MCF 10A (cell line): ENCODE measurements around the gene E2F1. TPM values are rescaled to one million over a fixed set of nuclear protein-coding genes. Genes with fewer than 3 reads are reported as not detected.

Source experiments
- BruUV-seq: library from RNA; stranded (reverse); fragments of 400-500 nt; replicated peaks from 2 replicates; lab custom pipeline; 2021; lab: Mats Ljungman, UMichigan
- CTCF ChIA-PET: fragments of 300-600 bp; sonication (Branson Sonifier 250); formaldehyde crosslinking; extraction: SDS; loops from one replicate; lab custom pipeline; 2021; ENCODE audit warnings: antibody characterized with exemption, inconsistent platforms; lab: Yijun Ruan, JAX
- POLR2A ChIA-PET: fragments of 300-600, 350-650 bp; sonication (Branson Sonifier 250); formaldehyde crosslinking; extraction: SDS; loops from one replicate; lab custom pipeline; 2020; ENCODE audit warnings: antibody characterized with exemption, inconsistent platforms; lab: Yijun Ruan, JAX
- DNase-seq: peaks from one replicate; pipeline ENCODE4 v3.0.0-alpha.2; 2018; ENCODE audit not compliant: unreplicated experiment
- H3K27ac Mint-ChIP-seq: one replicate; pipeline ENCODE4 v1.8.0; 2022; ENCODE audit warnings: mild to moderate bottlenecking, low read depth, mixed read lengths; ENCODE audit not compliant: unreplicated experiment
- H3K27me3 Mint-ChIP-seq: one replicate; pipeline ENCODE4 v1.8.0; 2022; ENCODE audit warnings: mixed read lengths; ENCODE audit not compliant: insufficient read depth, unreplicated experiment
- H3K36me3 Mint-ChIP-seq: one replicate; pipeline ENCODE4 v1.8.0; 2022; ENCODE audit warnings: mild to moderate bottlenecking, moderate library complexity, mixed read lengths; ENCODE audit not compliant: insufficient read depth, unreplicated experiment
- H3K4me1 Mint-ChIP-seq: one replicate; pipeline ENCODE4 v1.8.0; 2022; ENCODE audit warnings: mixed read lengths; ENCODE audit not compliant: insufficient read depth, unreplicated experiment
- H3K4me3 Mint-ChIP-seq: one replicate; pipeline ENCODE4 v1.8.0; 2022; ENCODE audit warnings: mild to moderate bottlenecking, moderate library complexity, mixed read lengths; ENCODE audit not compliant: unreplicated experiment
- H3K9me3 Mint-ChIP-seq: one replicate; pipeline ENCODE4 v1.8.0; 2022; ENCODE audit warnings: mixed read lengths; ENCODE audit not compliant: unreplicated experiment
- CTCF ChIP-seq: fragments of 200-600 bp; IDR thresholded peaks from one replicate; pipeline ENCODE4 v1.8.0; 2022; ENCODE audit warnings: antibody characterized with exemption, mild to moderate bottlenecking; ENCODE audit not compliant: unreplicated experiment
- intact Hi-C: fragments of 100-400 bp; cut with micrococcal nuclease; formaldehyde crosslinking; loops from 2 replicates; pipeline ENCODE4 v1.14.1; 2022
- total RNA-seq: library from RNA; stranded (reverse); gene quantifications from 2 replicates; pipeline ENCODE4 v1.2.3, GENCODE V29; 2022

Gene E2F1
- total RNA-seq, 1 experiment from 2014 or later, result 3.7 TPM

- ChIA-PET POLR2A (no interaction called here), CTCF (interaction anchor here (0.6 kb wide), 1 partner anchor 205 kb away, joined by 3 read pairs; no protein-coding TSS in a partner anchor)
- TF ChIP-seq CTCF, result no peak
- H3K9me3 Mint-ChIP-seq, result no peaks in the 10 kb centered on the region
- intact Hi-C loops, result no loop called here
- H3K36me3 Mint-ChIP-seq, result peaks cover 1% of the 10 kb centered on the region
- BruUV-seq, result no TSS peak
- peaks cover 6% of the 10 kb centered on the region for H3K4me1 Mint-ChIP-seq
- H3K4me3 Mint-ChIP-seq, result no peak overlapping the region
- no peak overlapping the region for H3K27ac Mint-ChIP-seq
- no peak for DNase-seq
- no peaks in the 10 kb centered on the region for H3K27me3 Mint-ChIP-seq
Observed at GRCh38 chr20:33660035-33660684, 26.0 kb downstream of the E2F1 start.

GRCh38 chr20:33659341-33660034 is 26.7 kb downstream of the E2F1 start:
- Mint-ChIP-seq H3K36me3 (peaks cover 7% of the 10 kb centered on the region), H3K4me3 (no peak overlapping the region), H3K4me1 (peaks cover 2% of the 10 kb centered on the region), H3K9me3 (no peaks in the 10 kb centered on the region), H3K27me3 (no peaks in the 10 kb centered on the region), H3K27ac (no peak overlapping the region)
- BruUV-seq, result no TSS peak
- no peak for TF ChIP-seq CTCF
- intact Hi-C loops, result no loop called here
- POLR2A ChIA-PET, result no interaction called here
- CTCF ChIA-PET, result interaction anchor here (0.6 kb wide), 1 partner anchor 204 kb away, joined by 3 read pairs; no protein-coding TSS in a partner anchor
- no peak for DNase-seq

- POLR2A ChIA-PET, result no interaction called here
- H3K4me3 Mint-ChIP-seq, result no peak overlapping the region
- no peaks in the 10 kb centered on the region for H3K27me3 Mint-ChIP-seq
- intact Hi-C loops, result no loop called here
- CTCF ChIA-PET, result no interaction called here
- no peak overlapping the region for H3K27ac Mint-ChIP-seq
- H3K36me3 Mint-ChIP-seq, result peaks cover 11% of the 10 kb centered on the region
- no peaks in the 10 kb centered on the region for H3K9me3 Mint-ChIP-seq
- no peaks in the 10 kb centered on the region for H3K4me1 Mint-ChIP-seq
- no peak for TF ChIP-seq CTCF
- BruUV-seq, result no TSS peak
- no peak for DNase-seq
Observed at GRCh38 chr20:33658929-33659328, 27.3 kb downstream of the E2F1 start.

GRCh38 chr20:33658510-33658909 is 27.7 kb downstream of the E2F1 start:
- no peaks in the 10 kb centered on the region for H3K9me3 Mint-ChIP-seq
- no peaks in the 10 kb centered on the region for H3K27me3 Mint-ChIP-seq
- intact Hi-C loops, result no loop called here
- BruUV-seq, result no TSS peak
- H3K4me1 Mint-ChIP-seq, result no peaks in the 10 kb centered on the region
- no peak for TF ChIP-seq CTCF
- ChIA-PET POLR2A (no interaction called here), CTCF (no interaction called here)
- H3K27ac Mint-ChIP-seq, result no peak overlapping the region
- DNase-seq, result no peak
- no peak overlapping the region for H3K4me3 Mint-ChIP-seq
- H3K36me3 Mint-ChIP-seq, result peaks cover 14% of the 10 kb centered on the region
